ENCODE data around the gene CDA.

GRCh38 chr1:20593756-20594155 is 4.9 kb downstream of the CDA start:
- TF ChIP-seq POLR2A (IDR thresholded peaks at IDR 0.05; ENCODE audit: extremely low read depth, insufficient read length) (no peak), CTCF (IDR thresholded peaks at IDR 0.05; ENCODE audit: low read depth, low read length) (no peak)

Data from NB4 (cell line).